Fibroblast of pulmonary artery (primary cell): ENCODE results near the gene ACBD6.

Experiments used
- DNase-seq: peaks from one replicate; pipeline ENCODE4 v3.0.0-alpha.2; 2010; ENCODE audit warnings: low read depth
- H3K4me3 ChIP-seq: replicated peaks from 2 replicates; pipeline ENCODE4 v1.5.1; 2011; ENCODE audit warnings: low read depth, mild to moderate bottlenecking, control low read depth, low read length, moderate library complexity
- CTCF ChIP-seq: IDR thresholded peaks from 2 replicates; pipeline ENCODE4 v1.5.1; 2011; ENCODE audit warnings: mild to moderate bottlenecking, control low read depth, low read length, inconsistent platforms; ENCODE audit errors: missing control alignments

Gene ACBD6

GRCh38 chr1:180386745-180387367, 115.5 kb downstream of the ACBD6 start:
- H3K4me3 ChIP-seq, result no peak overlapping the region
- TF ChIP-seq CTCF, result no peak
- no peak for DNase-seq

- TF ChIP-seq CTCF, result no peak
- H3K4me3 ChIP-seq, result no peak overlapping the region
- DNase-seq, result no peak
Measured at GRCh38 chr1:180385144-180385543, 117.2 kb downstream of the ACBD6 start.

GRCh38 chr1:180384286-180385005, 117.9 kb downstream of the ACBD6 start:
- no peak overlapping the region for H3K4me3 ChIP-seq
- DNase-seq, result no peak
- TF ChIP-seq CTCF, result no peak

GRCh38 chr1:180382326-180383115, 119.9 kb downstream of the ACBD6 start:
- no peak for TF ChIP-seq CTCF
- DNase-seq, result peak; percentile 66

GRCh38 chr1:180381184-180381580, 121.2 kb downstream of the ACBD6 start:
- H3K4me3 ChIP-seq, result no peak overlapping the region
- no peak for DNase-seq
- no peak for TF ChIP-seq CTCF

More at GRCh38 chr1:180382326-180383115, 119.9 kb downstream of the ACBD6 start:
- no peak overlapping the region for H3K4me3 ChIP-seq

- DNase-seq, result no peak
- no peak for TF ChIP-seq CTCF
- H3K4me3 ChIP-seq, result no peak overlapping the region
Measured at GRCh38 chr1:180380259-180381183, 121.9 kb downstream of the ACBD6 start.
